Ovary (tissue), 3 donors: Measurements from ENCODE around the gene ITPR2.

Experiments used
- POLR2A ChIP-seq: fragments of 450-650 bp; IDR thresholded peaks from one replicate; pipeline ENCODE4 v1.6.1; 2017; ENCODE audit warnings: antibody characterized with exemption, mild to moderate bottlenecking, moderate library complexity
- TF ChIP-seq, protein P1 (sequence below), 3 donors: fragments of 450-650 bp in 2 of 3; fragments of 200-600 bp in 1 of 3; IDR thresholded peaks; one replicate each; pipeline versions ENCODE4 v1.5.1 to v1.8.0; 2016 to 2022; ENCODE audit warnings: antibody characterized with exemption in 3 of 3, mild to moderate bottlenecking in 1 of 3
- donor health status: DM: no; HTN: no; CAD: no.

GRCh38 chr12:26317942-26318575 is 514.9 kb downstream of the ITPR2 start:
- no peak for TF ChIP-seq POLR2A
- TF ChIP-seq, protein P1, sequence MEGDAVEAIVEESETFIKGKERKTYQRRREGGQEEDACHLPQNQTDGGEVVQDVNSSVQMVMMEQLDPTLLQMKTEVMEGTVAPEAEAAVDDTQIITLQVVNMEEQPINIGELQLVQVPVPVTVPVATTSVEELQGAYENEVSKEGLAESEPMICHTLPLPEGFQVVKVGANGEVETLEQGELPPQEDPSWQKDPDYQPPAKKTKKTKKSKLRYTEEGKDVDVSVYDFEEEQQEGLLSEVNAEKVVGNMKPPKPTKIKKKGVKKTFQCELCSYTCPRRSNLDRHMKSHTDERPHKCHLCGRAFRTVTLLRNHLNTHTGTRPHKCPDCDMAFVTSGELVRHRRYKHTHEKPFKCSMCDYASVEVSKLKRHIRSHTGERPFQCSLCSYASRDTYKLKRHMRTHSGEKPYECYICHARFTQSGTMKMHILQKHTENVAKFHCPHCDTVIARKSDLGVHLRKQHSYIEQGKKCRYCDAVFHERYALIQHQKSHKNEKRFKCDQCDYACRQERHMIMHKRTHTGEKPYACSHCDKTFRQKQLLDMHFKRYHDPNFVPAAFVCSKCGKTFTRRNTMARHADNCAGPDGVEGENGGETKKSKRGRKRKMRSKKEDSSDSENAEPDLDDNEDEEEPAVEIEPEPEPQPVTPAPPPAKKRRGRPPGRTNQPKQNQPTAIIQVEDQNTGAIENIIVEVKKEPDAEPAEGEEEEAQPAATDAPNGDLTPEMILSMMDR (IDR thresholded peaks at IDR 0.05) = no peak
